Osteocyte (in vitro differentiated cells): ENCODE measurements around the gene WSB2. TPM values are rescaled to one million over a fixed set of nuclear protein-coding genes. Genes with fewer than 3 reads are reported as not detected.

Experiments used
- DNase-seq: peaks from one replicate; pipeline ENCODE4 v3.0.0; 2021; ENCODE audit warnings: mixed read lengths; ENCODE audit not compliant: unreplicated experiment; ENCODE audit errors: extremely low spot score
- H3K27ac Mint-ChIP-seq: one replicate; pipeline ENCODE4 v1.8.0; 2021; ENCODE audit warnings: mild to moderate bottlenecking, mixed read lengths; ENCODE audit not compliant: unreplicated experiment
- H3K27me3 Mint-ChIP-seq: one replicate; pipeline ENCODE4 v1.8.0; 2021; ENCODE audit warnings: mixed read lengths; ENCODE audit not compliant: unreplicated experiment
- H3K36me3 Mint-ChIP-seq: one replicate; pipeline ENCODE4 v1.8.0; 2021; ENCODE audit warnings: mixed read lengths; ENCODE audit not compliant: unreplicated experiment
- H3K4me1 Mint-ChIP-seq: one replicate; pipeline ENCODE4 v1.8.0; 2021; ENCODE audit warnings: mixed read lengths; ENCODE audit not compliant: unreplicated experiment
- H3K4me3 Mint-ChIP-seq: one replicate; pipeline ENCODE4 v1.8.0; 2021; ENCODE audit warnings: mild to moderate bottlenecking, moderate library complexity, mixed read lengths; ENCODE audit not compliant: unreplicated experiment
- H3K9me3 Mint-ChIP-seq: one replicate; pipeline ENCODE4 v1.8.0; 2021; ENCODE audit warnings: mixed read lengths; ENCODE audit not compliant: unreplicated experiment
- total RNA-seq: library from RNA; stranded (reverse); gene quantifications from 2 replicates; pipeline ENCODE4 v1.2.1, GENCODE V29; 2021
- TF ChIP-seq, protein P1 (sequence below): fragments of 200-600 bp; sonication (generic); IDR thresholded peaks from 2 replicates; pipeline ENCODE4 v1.5.0; 2021; ENCODE audit warnings: antibody characterized with exemption, mild to moderate bottlenecking, moderate library complexity

WSB2 gene
- total RNA-seq, 1 donor from 2014 or later = 94.7 TPM

DNA sequence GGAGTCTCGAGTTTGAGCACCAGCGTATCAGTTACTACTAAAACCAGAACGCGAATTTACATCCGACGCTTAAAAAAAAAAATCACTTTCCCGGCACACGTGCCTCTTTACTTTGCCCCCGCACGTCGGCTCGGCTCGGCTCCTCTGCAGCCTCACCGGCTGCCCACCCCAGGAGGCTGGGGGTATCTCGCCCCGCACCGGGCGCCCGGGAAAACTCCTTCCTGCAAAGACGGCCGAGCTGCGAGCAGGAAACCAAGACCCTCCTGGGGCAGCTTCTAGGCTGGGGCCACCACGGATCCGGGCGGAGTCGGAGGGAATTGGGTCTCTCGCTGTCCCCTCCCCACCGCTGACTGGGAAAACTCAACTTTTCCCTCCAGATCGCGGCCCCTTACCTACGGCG, 42.2 kb upstream of the WSB2 start:
- no peaks in the 10 kb centered on the region for H3K9me3 Mint-ChIP-seq
- peak overlapping the region; percentile 87 for H3K4me3 Mint-ChIP-seq
- peaks cover 16% of the 10 kb centered on the region for H3K4me1 Mint-ChIP-seq
- TF ChIP-seq, protein P1, sequence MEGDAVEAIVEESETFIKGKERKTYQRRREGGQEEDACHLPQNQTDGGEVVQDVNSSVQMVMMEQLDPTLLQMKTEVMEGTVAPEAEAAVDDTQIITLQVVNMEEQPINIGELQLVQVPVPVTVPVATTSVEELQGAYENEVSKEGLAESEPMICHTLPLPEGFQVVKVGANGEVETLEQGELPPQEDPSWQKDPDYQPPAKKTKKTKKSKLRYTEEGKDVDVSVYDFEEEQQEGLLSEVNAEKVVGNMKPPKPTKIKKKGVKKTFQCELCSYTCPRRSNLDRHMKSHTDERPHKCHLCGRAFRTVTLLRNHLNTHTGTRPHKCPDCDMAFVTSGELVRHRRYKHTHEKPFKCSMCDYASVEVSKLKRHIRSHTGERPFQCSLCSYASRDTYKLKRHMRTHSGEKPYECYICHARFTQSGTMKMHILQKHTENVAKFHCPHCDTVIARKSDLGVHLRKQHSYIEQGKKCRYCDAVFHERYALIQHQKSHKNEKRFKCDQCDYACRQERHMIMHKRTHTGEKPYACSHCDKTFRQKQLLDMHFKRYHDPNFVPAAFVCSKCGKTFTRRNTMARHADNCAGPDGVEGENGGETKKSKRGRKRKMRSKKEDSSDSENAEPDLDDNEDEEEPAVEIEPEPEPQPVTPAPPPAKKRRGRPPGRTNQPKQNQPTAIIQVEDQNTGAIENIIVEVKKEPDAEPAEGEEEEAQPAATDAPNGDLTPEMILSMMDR = no peak
- no peaks in the 10 kb centered on the region for H3K27me3 Mint-ChIP-seq
- peak overlapping the region; percentile 76 for H3K27ac Mint-ChIP-seq
- peaks cover 3% of the 10 kb centered on the region for H3K36me3 Mint-ChIP-seq
- DNase-seq = no peak

DNA sequence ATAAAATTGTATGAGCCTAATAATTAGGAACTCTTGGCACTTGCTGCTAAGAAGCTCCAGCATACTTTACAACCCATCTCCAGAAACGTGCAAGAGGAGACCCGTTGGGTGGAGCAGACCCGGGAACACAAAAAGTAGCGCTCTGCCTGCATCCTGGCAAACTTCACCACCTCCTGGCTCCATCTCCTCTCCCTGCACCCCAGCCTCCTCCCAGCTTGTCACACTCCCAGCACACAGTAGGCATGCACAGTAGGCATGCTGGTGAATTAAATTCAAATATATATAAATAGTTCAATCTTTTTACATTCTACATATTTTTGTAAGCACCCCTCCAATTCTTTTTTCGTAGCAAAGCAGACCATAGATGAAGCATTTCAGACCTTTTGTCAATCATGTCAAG, 41.6 kb upstream of the WSB2 start:
- H3K36me3 Mint-ChIP-seq = peaks cover 3% of the 10 kb centered on the region
- H3K27ac Mint-ChIP-seq = peak overlapping the region; percentile 76
- peaks cover 17% of the 10 kb centered on the region for H3K4me1 Mint-ChIP-seq
- TF ChIP-seq, protein P1 = no peak
- H3K4me3 Mint-ChIP-seq = peak overlapping the region; percentile 87
- no peak for DNase-seq
- H3K9me3 Mint-ChIP-seq = no peaks in the 10 kb centered on the region
- no peaks in the 10 kb centered on the region for H3K27me3 Mint-ChIP-seq

DNA sequence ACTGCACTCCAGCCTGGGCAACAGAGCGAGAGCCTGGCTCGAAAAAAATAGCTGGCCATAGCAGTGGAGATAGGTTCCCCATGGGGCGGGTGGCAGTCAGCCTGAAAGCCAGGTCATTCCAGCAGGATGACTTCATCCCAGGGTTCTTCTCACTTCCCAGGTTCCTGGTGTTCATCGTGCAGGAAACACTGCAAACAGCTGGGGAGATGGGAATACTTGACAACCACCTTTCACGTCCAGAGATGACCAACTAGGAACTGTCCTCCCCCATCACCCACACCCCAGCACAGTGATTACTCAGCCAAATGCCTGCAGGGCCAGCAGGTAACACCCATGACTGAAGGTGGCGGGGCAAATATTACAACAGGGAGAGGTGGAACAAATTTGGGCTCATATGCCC, 41.1 kb upstream of the WSB2 start:
- Mint-ChIP-seq H3K9me3 (no peaks in the 10 kb centered on the region), H3K4me3 (no peak overlapping the region), H3K4me1 (peaks cover 17% of the 10 kb centered on the region), H3K36me3 (peaks cover 3% of the 10 kb centered on the region), H3K27me3 (no peaks in the 10 kb centered on the region), H3K27ac (no peak overlapping the region)
- DNase-seq = no peak
- TF ChIP-seq, protein P1 = no peak

DNA sequence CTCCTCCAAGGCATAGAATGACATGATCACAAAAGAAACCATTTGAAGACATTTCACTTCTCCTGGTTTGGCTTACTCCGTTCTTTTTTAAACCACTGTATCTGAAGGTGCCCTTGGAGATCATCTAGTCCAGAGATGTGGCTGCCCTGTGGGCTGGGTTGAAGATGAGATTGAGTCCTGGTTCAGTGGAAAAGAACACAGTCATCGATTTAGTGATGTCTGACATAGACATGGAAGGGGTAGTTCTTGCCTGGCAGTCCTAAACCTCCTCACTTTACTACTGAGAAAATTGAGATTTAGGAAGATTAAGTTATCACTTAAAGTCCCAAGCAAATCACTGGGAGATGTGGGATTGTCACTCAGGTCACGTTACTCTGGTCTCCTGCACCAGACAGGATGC, 40.1 kb upstream of the WSB2 start:
- TF ChIP-seq, protein P1 = no peak
- H3K4me1 Mint-ChIP-seq = peaks cover 17% of the 10 kb centered on the region
- H3K9me3 Mint-ChIP-seq = no peaks in the 10 kb centered on the region
- H3K27ac Mint-ChIP-seq = no peak overlapping the region
- DNase-seq = no peak
- no peak overlapping the region for H3K4me3 Mint-ChIP-seq
- H3K36me3 Mint-ChIP-seq = peaks cover 3% of the 10 kb centered on the region
- no peaks in the 10 kb centered on the region for H3K27me3 Mint-ChIP-seq

DNA sequence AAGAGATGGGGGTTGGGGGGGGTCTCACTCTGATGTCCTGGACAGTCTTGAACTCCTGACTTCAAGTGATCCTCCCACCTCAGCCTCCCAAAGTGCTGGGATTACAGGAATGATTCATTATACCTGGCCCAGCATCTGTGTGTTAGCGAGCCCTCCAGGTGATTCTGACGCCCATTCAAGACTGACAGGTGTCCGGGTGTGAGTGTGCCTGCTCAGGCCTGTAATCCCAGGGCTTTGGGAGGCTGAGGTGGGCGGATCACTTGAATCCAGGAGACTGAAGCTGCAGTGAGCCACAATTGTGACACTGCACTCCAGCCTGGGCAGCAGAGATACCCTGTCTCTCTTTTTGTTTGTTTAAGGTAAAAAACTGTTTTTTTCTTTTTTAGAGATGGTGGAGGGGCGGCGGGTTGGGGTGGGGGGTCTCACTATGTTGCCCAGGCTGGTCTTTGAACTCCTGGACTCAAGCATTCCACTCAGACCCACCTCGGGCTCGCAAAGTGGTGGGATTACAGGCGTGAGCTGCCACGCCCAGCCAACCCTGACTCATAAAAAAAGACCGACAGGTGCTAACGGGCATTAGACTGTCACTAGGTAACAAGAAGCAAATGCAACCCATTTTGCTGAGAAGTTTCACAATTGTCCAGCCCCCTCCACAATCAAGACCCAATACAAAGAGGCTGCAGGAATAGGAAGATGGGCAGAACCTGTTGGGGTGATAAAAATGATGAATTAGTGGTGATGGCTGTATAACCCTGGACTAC, 38.1 kb upstream of the WSB2 start:
- no peak overlapping the region for H3K27ac Mint-ChIP-seq
- TF ChIP-seq, protein P1 = no peak

More for the DNA sequence above, 38.1 kb upstream of the WSB2 start:
- Mint-ChIP-seq H3K27me3 (no peaks in the 10 kb centered on the region), H3K4me3 (no peak overlapping the region), H3K4me1 (peaks cover 10% of the 10 kb centered on the region), H3K36me3 (peaks cover 3% of the 10 kb centered on the region), H3K9me3 (no peaks in the 10 kb centered on the region)
- DNase-seq = no peak
